ENCODE data around the gene CLTC.

CLTC gene

GRCh38 chr17:59684967-59685366 lies 65.3 kb downstream of the CLTC start:
- no peak for DNase-seq

- DNase-seq, result no peak
Observed at GRCh38 chr17:59688008-59688407, 68.3 kb downstream of the CLTC start.

DNA sequence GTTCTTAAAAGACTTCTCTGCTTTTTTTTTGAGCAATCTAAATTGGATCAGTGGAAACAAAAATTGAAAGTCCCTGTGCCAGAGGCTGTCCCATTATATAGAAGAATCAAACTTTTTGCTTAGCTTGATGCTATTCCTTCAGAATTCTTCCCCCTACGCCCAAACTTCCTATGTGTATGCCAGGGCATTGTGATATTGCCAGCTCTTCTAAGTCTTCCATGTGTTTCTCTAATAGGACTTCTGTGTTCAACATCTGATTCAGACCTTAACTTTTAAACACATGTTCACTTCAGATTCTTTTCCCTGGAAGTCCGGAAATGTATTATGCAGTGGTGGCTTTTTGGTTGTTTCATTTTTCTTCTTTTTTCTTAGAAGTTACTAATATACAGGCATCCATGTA lies 68.8 kb downstream of the CLTC start:
- DNase-seq, result no peak

DNA sequence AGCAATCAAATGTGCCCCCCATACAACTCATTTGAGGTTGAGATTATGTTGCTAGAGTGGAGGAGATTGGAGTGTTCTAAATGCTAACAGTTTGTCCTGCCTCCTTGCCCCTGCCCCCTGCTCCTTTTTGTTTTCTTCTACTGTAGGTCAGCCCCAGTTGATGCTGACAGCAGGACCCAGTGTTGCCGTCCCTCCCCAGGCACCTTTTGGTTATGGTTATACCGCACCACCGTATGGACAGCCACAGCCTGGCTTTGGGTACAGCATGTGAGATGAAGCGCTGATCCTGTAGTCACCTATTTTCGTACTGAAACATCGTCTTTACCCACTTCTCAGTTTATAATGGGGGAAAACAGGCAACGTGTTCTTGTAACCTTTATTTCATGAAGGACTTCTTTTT lies 73.9 kb downstream of the CLTC start:
- DNase-seq, result no peak

- no peak for DNase-seq
Observed at GRCh38 chr17:59694344-59694743, 74.6 kb downstream of the CLTC start.

DNA sequence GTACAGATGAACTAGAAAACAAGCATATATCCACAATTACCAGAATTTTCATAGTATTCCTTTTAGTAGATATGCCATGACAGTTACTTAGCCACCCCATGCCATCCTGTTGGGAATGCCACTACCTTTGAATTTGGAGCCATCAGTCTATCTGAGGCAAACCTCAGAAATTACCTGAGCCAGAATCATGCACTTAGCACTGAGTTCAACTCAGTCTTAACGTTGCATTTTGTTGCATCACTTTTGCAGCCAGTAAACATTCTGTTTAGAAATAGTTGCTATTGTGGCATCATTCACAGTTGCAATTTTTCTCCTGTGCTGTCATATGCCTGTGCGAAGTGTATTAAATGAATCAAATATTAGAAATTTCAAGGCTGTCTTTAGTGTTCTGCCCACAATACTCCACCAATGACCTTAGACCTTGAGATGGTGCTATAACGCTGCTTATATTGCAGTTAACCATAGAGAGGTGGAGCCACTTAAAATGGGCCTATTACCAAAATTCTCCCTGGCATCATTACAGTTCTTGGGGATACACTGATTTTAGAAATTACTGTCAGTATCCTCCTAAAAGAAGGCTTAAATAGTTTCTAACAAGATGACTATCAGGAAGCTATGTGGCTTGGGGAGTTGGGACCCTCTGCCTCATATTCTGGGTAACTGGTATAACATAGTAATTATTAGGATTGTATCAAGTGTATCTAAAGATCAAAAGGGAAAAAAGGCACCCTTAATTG lies 76.4 kb downstream of the CLTC start:
- DNase-seq, result no peak

DNA sequence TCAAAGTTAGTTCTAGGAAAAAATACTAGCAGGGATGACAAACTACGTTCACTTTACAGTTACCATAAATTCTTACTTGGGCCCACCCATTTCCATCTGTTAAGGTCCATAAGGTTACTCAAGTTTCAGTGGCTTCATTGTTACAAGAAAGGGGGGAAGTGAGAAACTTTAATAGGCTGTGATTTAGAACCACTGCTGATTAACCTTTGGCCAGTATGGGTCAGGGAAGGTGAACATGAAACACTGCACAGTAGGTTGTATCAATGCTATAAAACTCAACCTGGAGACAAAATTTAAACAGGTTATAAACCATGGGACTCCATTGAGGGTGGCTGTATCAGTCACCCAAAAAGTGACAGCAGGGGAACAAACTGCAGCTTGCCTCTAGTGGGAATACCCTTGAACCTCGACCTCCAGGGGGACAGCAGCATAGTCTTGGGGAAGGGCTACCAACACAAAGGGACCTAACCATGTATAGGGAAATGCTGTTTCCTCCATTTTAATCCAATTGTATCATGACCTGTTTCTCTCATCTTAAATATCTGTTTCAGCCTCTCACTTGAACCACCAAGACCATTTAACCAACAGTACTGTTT lies 77.1 kb downstream of the CLTC start:
- no peak for DNase-seq

DNA sequence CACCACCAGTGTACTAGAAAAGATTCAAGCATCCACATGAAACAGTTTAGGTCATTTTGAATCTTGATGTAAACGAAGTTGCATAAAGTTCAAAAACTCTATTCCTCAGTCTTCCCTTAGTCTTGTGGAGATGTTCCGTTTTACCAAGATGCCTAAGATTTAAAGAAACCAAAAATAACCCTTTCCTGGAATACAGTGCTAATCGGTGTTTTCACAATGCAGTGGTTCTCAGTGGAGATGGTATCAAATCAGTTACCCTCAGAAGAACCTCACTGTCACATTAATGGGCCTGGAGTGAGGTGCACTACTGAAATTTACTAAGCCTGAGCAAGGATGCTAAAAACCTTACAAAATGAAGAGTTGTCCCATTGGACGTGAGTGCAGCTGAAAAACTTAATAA lies 78.4 kb downstream of the CLTC start:
- no peak for DNase-seq

GRCh38 chr17:59699218-59699617 lies 79.5 kb downstream of the CLTC start:
- DNase-seq, result no peak

- no peak for DNase-seq
Observed at GRCh38 chr17:59699786-59700185, 80.1 kb downstream of the CLTC start.

GRCh38 chr17:59702304-59702703 lies 82.6 kb downstream of the CLTC start:
- no peak for DNase-seq

GRCh38 chr17:59707149-59707970 lies 87.7 kb downstream of the CLTC start, which contains the start of the genes PTRH2 and VMP1:
Gene PTRH2 (minus strand): TSS chr17:59707430. CDS start chr17:59697978, 9,452 bp downstream.
Gene VMP1 (plus strand): TSS chr17:59707654. CDS start chr17:59731447, 23,793 bp downstream.
- peak; percentile 99 for DNase-seq

DNA sequence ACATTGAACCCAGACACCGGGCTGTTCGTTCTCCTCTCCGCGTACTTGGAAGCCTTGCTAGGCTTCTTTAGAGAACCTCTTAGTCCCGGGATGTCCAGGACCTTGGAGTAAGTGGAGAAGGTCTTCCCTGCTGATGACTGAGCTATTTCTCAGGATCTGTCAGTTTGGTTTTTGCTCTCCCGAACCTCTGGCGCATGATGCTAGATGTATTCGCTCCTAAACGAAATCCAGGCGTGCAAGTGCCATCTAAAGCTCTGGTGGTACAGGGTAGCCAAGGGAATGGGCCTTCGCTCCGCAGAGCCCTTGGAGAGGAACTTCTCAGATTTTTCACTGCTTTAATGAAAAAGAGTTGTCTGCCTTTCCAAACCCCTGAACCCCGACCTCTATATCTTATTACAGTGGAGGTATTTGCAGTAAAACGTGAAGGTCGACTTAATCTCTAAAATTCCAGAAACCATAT lies 88.3 kb downstream of the CLTC start:
- DNase-seq, result no peak

- DNase-seq, result no peak
Observed at GRCh38 chr17:59711936-59712335, 92.2 kb downstream of the CLTC start.

DNA sequence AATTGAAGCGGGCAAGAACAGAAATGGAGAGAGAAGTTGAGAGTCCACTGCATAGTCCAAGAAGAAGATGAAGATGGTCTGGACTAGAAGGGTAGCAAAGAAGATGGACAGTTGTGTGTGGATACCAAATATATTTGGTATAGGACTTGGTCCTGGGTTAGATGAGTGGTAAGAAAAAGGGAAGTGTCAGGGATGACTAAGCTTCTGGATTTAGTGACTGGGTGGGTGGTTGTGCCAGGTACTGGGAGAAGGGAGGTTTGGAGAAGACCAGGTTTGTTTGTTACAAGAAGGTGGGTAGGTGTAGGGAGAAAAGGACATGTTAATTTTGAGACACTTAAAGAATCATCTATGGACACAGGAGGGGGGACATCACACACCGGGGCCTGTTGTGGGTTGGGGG lies 93.2 kb downstream of the CLTC start:
- no peak for DNase-seq

- DNase-seq, result no peak
Observed at GRCh38 chr17:59714255-59714654, 94.6 kb downstream of the CLTC start.

DNA sequence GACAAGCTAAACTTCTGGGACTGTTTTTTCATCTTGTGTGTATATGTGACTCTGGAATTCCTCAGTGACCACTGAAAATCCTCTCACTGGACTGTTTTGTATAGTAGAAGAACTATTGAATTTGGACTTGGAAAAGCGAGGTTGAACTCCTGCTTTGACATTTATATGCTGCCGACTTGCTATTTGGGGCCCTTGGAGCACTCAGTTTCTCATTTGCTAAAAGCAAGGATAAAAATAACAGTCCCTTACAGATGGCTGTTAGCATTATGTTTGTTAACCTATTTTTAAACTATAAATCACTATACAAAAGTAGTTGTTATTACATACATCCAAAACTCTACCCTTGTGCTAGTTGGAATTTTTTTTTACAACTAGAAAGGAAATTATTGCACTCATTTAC lies 96.7 kb downstream of the CLTC start:
- no peak for DNase-seq

DNA sequence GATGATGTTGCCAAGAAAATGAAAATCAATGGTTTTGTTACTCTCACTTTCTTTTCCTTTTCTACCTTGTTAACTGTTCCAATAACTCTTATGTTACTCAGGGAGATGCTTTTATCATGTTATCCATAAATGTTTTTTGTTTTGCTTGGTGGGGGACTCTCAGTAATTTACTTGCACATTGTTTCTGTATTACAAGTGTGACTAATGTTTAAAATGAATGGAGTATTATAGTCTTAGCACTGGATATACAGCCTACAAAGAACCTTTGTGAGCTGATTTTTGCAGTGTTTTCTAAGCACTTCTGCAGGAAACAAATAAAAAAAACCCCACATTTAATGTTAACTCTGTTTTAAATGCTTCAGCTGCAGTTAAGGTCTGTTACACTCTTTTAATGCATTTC lies 99.8 kb downstream of the CLTC start:
- no peak for DNase-seq

DNA sequence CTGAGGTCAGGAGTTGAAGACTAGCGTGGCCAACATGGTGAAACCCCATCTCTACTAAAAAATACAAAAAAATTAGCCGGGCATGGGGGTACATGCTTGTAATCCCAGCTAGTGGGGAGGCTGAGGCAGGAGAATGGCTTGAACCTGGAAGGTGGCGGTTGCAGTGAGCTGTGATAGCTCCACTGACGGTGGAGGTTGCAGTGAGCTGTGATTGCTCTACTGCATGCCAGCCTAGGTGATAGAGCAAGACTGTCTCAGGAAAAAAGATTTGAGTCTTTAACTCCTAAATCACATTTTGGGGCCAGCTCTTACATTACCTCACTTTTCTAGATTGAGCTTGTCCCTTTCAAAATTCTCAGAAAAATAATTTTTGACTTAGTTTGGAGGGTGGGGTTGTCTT lies 102.9 kb downstream of the CLTC start:
- DNase-seq, result no peak

DNA sequence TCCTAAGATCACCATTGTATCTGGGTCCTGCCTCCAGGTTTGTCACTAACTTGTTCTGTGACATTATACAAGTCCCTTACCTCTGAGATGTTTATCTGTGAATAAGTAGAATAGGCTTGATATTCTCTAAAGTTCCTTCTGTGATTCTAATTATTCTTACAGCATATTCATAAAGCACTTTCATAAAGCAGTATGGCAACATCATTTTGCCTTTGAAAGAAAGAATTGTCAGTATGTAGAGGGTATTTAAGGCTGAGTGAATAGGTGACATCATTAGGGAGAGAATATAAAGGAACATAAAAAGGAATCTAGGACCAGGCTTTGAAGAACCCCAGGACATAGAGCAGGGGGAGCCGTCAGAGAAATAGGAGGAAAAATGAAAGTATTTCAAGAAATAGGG lies 103.3 kb downstream of the CLTC start:
- no peak for DNase-seq

- DNase-seq, result no peak
Observed at GRCh38 chr17:59723607-59724006, 103.9 kb downstream of the CLTC start.

GRCh38 chr17:59725691-59726090 lies 106.0 kb downstream of the CLTC start:
- no peak for DNase-seq

DNA sequence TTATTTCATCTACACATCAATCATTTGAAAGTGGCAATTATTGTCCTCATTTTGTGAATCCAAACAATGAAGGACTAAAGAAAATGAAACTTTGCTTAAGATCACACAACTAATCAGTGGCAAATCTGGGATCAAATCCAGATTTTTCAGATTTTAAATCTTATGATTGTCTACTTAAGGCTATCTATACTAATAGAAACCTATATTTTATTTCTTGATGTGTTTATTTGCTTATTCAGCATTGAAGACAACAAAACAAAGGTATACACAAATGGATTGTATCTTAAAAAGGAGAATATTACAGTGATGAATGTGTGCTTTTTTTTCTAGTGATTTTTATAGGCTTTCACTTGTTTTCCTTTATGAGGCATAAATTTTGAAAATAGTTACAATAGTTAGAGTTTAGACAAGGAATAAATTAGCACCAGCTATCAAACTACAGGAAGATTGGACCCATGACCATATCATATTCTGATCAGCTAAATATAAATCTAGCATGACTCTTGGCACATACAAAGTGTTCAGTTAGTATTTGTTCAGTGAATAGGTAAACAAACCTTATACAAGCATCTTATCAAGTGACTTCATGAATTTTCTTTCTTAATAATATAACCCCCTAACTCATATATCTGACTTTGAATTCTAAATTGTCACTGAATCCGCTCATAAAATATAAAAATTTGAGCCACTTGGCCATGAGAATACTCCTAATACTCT lies 108.3 kb downstream of the CLTC start:
- DNase-seq, result no peak
